K562 (cell line): Measurements from ENCODE around the gene MBOAT7. TPM values are rescaled to one million over a fixed set of nuclear protein-coding genes. Genes with fewer than 3 reads are reported as not detected.

Source experiments
- BRD4 ChIP-seq: fragments of 200-600 bp; sonication (generic); IDR thresholded peaks from 2 replicates; pipeline ENCODE4 v1.6.1; 2017; ENCODE audit warnings: inconsistent platforms
- COPS2 ChIP-seq: fragments of 450-650 bp; conservative IDR thresholded peaks from 2 replicates; pipeline ENCODE4 v1.6.1; 2016; ENCODE audit warnings: mild to moderate bottlenecking, moderate library complexity
- ERF ChIP-seq: fragments of 450-650 bp; formaldehyde crosslinking; IDR thresholded peaks from 2 replicates; pipeline ENCODE4 v1.4.0; 2020; ENCODE audit warnings: mild to moderate bottlenecking, mixed read lengths
- GATAD2B ChIP-seq: fragments of 450-650 bp; IDR thresholded peaks from 2 replicates; pipeline ENCODE4 v1.6.1; 2017; ENCODE audit warnings: mild to moderate bottlenecking, borderline replicate concordance
- HNRNPK ChIP-seq: fragments of 200-400 bp; formaldehyde crosslinking; IDR thresholded peaks from one replicate; pipeline ENCODE4 v1.6.1; 2018; ENCODE audit warnings: mild to moderate bottlenecking, low read depth, low read length; ENCODE audit not compliant: poor library complexity, severe bottlenecking
- KAT7 ChIP-seq: sonication (generic); formaldehyde crosslinking; IDR thresholded peaks from 2 replicates; pipeline ENCODE4 v1.8.0; 2022; ENCODE audit warnings: missing genetic modification reagents, mild to moderate bottlenecking, borderline replicate concordance
- NFE2L1 ChIP-seq: fragments of 450-650 bp; IDR thresholded peaks from 2 replicates; pipeline ENCODE4 v1.6.1; 2016; ENCODE audit warnings: missing genetic modification characterization, low read depth, mild to moderate bottlenecking, missing compliant biosample characterization, moderate library complexity, borderline replicate concordance
- NRF1 ChIP-seq, 2 experiments: fragments of 450-650 bp; IDR thresholded peaks in 1 of 2; conservative IDR thresholded peaks in 1 of 2; 2 replicates each; pipeline ENCODE4 v1.6.1; 2014; ENCODE audit warnings: mild to moderate bottlenecking in 2 of 2
- POLR2B ChIP-seq: fragments of 450-650 bp; IDR thresholded peaks from 2 replicates; pipeline ENCODE4 v1.6.1; 2018; ENCODE audit warnings: low read depth; ENCODE audit not compliant: partially characterized antibody
- TAF7 ChIP-seq: fragments of 450-650 bp; IDR thresholded peaks from 2 replicates; pipeline ENCODE4 v1.6.1; 2016; ENCODE audit warnings: missing genetic modification characterization, missing compliant biosample characterization
- TGIF2 ChIP-seq: sonication (generic); formaldehyde crosslinking; IDR thresholded peaks from 2 replicates; pipeline ENCODE4 v1.8.1; 2022; ENCODE audit warnings: mild to moderate bottlenecking, missing genetic modification reagents, moderate library complexity
- ZC3H4 ChIP-seq: sonication (generic); formaldehyde crosslinking; IDR thresholded peaks from 2 replicates; pipeline ENCODE4 v1.9.0; 2021; ENCODE audit warnings: missing genetic modification reagents, borderline replicate concordance
- ZFX ChIP-seq: sonication (generic); formaldehyde crosslinking; IDR thresholded peaks from 2 replicates; pipeline ENCODE4 v1.8.0; 2022; ENCODE audit warnings: mild to moderate bottlenecking, missing genetic modification reagents, moderate library complexity
- ZNF239 ChIP-seq: fragments of 250-450 bp; sonication (Bioruptor Pico); IDR thresholded peaks from 2 replicates; pipeline ENCODE4 v1.4.0; 2020; ENCODE audit warnings: mild to moderate bottlenecking
- ZNF639 ChIP-seq, 2 experiments: fragments of 200-800 bp in 1 of 2; sonication (Bioruptor generic) in 1 of 2; sonication (generic) in 1 of 2; formaldehyde crosslinking in 1 of 2; IDR thresholded peaks in 1 of 2; conservative IDR thresholded peaks in 1 of 2; 2 replicates each; pipeline versions ENCODE4 v1.5.0 to v1.6.1; 2016 to 2020; ENCODE audit warnings: missing compliant biosample characterization in 1 of 2, missing genetic modification characterization in 1 of 2, missing genetic modification reagents in 1 of 2
- polyA plus RNA-seq, 8 experiments: library from polyadenylated mRNA; depleted of rRNA in 4 of 8; stranded (reverse) in 5 of 8; unstranded in 3 of 8; fragments of >200 nt; fragmentation: Nextera tagmentation in 2 of 8; fragmentation: Illumina TruSeq in 1 of 8; extraction: Ambion mirVana in 2 of 8; extraction: Trizol in 1 of 8; gene quantifications; 2 replicates each; pipeline versions ENCODE4 v1.2.1 to v1.2.3, GENCODE V29; 2011 to 2014; ENCODE audit warnings: inconsistent platforms in 1 of 8, missing spikeins in 1 of 8
- total RNA-seq, 7 experiments: library from RNA; depleted of rRNA in 6 of 7; stranded (reverse); fragments of >200 nt in 6 of 7; fragmentation: Illumina TruSeq in 2 of 7; extraction: Trizol in 2 of 7; gene quantifications; 2 replicates each; pipeline versions ENCODE4 v1.2.1 to v1.2.3, GENCODE V29; 2011 to 2021; ENCODE audit warnings: low replicate concordance in 1 of 7
- TF ChIP-seq, protein P1 (sequence below): sonication (generic); formaldehyde crosslinking; IDR thresholded peaks from 2 replicates; pipeline ENCODE4 v1.5.0; 2020; ENCODE audit warnings: missing genetic modification reagents
- TF ChIP-seq, protein P2 (sequence below): sonication (generic); formaldehyde crosslinking; IDR thresholded peaks from 2 replicates; pipeline ENCODE4 v1.8.0; 2023; ENCODE audit warnings: mild to moderate bottlenecking, missing genetic modification reagents
- TF ChIP-seq, protein P3 (sequence below), 2 experiments: IDR thresholded peaks; 2 replicates each; pipeline ENCODE4 v1.6.1; 2011; ENCODE audit warnings: borderline replicate concordance in 1 of 2, control low read depth in 1 of 2, low read depth in 1 of 2, low read length in 1 of 2, mild to moderate bottlenecking in 1 of 2, mixed read lengths in 1 of 2, moderate library complexity in 1 of 2; ENCODE audit not compliant: insufficient read depth in 1 of 2, insufficient read length in 1 of 2, poor library complexity in 1 of 2, severe bottlenecking in 1 of 2; ENCODE audit errors: extremely low read depth in 1 of 2
- TF ChIP-seq, protein P4 (sequence below), 2 experiments: fragments of 450-650 bp; conservative IDR thresholded peaks; 2 replicates each; pipeline ENCODE4 v1.6.1; 2017; ENCODE audit warnings: mild to moderate bottlenecking in 2 of 2, moderate library complexity in 2 of 2

The MBOAT7 gene
- total and polyA plus RNA-seq, 9 of the 15 experiments (the other 6 are each of a cell fraction or from before 2014, with no cell fraction given) = 1.4 to 153 (median 56.1) TPM

DNA sequence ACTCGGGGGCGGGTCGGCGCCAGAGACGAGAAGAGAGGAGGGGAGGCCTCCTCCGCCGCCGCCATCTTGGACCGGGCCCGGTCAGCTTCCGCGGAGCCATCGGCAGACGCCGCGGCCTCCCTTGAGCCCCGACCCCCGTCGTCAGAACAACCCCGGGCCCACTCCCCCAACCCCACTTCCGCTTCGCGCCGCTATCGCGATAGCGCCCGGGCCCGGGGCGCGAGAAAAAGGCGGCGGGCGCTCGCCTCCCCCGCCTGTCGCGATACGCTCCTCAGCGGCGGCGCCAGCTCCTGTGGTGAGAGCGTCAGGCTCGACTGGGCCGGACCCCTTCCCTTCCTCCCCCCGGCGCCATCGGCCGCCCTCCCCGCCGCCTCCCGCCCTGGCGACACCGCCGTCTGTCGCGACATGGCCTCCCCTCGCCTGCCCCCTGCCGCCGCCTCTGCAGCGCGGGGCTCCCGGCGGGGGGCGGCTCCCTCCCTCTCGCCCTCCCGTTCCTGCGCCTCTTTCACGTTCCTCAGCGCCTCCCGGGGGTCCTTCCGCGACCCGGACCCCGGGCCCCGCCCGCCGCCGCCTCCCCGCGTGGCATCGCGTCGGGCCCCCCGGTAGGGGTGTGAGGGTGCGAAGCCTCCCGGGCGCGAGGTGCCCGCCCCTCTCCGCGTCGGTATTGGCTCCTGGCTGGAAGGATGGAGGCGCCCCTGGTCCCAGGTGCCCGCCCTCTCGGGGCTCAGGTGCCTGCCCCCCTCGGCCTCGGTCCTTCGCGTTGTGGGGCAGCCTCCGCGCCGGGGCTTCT, 51.5 kb downstream of the MBOAT7 start, which contains the start of gene CNOT3 (continued):
- TF ChIP-seq, protein P1, sequence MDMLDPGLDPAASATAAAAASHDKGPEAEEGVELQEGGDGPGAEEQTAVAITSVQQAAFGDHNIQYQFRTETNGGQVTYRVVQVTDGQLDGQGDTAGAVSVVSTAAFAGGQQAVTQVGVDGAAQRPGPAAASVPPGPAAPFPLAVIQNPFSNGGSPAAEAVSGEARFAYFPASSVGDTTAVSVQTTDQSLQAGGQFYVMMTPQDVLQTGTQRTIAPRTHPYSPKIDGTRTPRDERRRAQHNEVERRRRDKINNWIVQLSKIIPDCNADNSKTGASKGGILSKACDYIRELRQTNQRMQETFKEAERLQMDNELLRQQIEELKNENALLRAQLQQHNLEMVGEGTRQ (CRISPR knock-in tag) = no peak
- TF ChIP-seq POLR2B (peak; percentile 76), GATAD2B (no peak), COPS2 (no peak), ZC3H4 (no peak), KAT7 (peak; percentile 64; the same call in 1 of the 2 replicates), ERF (peak; percentile 36; the same call in 1 of the 2 replicates), TGIF2 (CRISPR knock-in tag) (peak; percentile 58; the same call in 1 of the 2 replicates), NFE2L1 (tag) (no peak), BRD4 (peak; percentile 95), ZNF639 (CRISPR knock-in tag; conservative IDR thresholded peaks at IDR 0.05 in 1 of 2, IDR thresholded peaks at IDR 0.05 in 1 of 2) (peak in 1 of 2 experiments; percentile 67; a peak in 1 of 4 replicates), TAF7 (tag) (peak; percentile 48; the same call in 1 of the 2 replicates), ZFX (CRISPR knock-in tag) (peak; percentile 91), ZNF239 (CRISPR knock-in tag) (no peak), HNRNPK (peak; percentile 24), NRF1 (conservative IDR thresholded peaks at IDR 0.05 in 1 of 2, IDR thresholded peaks at IDR 0.05 in 1 of 2) (no peak)
- TF ChIP-seq, protein P2, sequence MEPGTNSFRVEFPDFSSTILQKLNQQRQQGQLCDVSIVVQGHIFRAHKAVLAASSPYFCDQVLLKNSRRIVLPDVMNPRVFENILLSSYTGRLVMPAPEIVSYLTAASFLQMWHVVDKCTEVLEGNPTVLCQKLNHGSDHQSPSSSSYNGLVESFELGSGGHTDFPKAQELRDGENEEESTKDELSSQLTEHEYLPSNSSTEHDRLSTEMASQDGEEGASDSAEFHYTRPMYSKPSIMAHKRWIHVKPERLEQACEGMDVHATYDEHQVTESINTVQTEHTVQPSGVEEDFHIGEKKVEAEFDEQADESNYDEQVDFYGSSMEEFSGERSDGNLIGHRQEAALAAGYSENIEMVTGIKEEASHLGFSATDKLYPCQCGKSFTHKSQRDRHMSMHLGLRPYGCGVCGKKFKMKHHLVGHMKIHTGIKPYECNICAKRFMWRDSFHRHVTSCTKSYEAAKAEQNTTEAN (CRISPR knock-in tag) = no peak
- TF ChIP-seq, protein P3, sequence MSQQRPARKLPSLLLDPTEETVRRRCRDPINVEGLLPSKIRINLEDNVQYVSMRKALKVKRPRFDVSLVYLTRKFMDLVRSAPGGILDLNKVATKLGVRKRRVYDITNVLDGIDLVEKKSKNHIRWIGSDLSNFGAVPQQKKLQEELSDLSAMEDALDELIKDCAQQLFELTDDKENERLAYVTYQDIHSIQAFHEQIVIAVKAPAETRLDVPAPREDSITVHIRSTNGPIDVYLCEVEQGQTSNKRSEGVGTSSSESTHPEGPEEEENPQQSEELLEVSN (IDR thresholded peaks at IDR 0.05; ENCODE audit: borderline replicate concordance in 1 of 2, extremely low read depth in 1 of 2, insufficient read depth in 1 of 2, insufficient read length in 1 of 2, low read depth in 1 of 2, low read length in 1 of 2, poor library complexity in 1 of 2, severe bottlenecking in 1 of 2) = peak; percentile 54 to 83
- TF ChIP-seq, protein P4, sequence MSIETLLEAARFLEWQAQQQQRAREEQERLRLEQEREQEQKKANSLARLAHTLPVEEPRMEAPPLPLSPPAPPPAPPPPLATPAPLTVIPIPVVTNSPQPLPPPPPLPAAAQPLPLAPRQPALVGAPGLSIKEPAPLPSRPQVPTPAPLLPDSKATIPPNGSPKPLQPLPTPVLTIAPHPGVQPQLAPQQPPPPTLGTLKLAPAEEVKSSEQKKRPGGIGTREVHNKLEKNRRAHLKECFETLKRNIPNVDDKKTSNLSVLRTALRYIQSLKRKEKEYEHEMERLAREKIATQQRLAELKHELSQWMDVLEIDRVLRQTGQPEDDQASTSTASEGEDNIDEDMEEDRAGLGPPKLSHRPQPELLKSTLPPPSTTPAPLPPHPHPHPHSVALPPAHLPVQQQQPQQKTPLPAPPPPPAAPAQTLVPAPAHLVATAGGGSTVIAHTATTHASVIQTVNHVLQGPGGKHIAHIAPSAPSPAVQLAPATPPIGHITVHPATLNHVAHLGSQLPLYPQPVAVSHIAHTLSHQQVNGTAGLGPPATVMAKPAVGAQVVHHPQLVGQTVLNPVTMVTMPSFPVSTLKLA (conservative IDR thresholded peaks at IDR 0.05) = 0 out of 4 replicates have a peak, but pooled peaks of 1 of the 2 experiments have one; percentile 1
